K562 (cell line): ENCODE results near the gene RCOR1. TPM values are rescaled to one million over a fixed set of nuclear protein-coding genes. Genes with fewer than 3 reads are reported as not detected.

ENCODE experiments used
- ATAC-seq: fragments of 200-7000 bp; cut with Tn5 transposase; 3 replicates; pipeline ENCODE4 v1.9.1; 2020; ENCODE audit warnings: moderate library complexity
- BruUV-seq: library from RNA; stranded (reverse); fragments of 400-500 nt; replicated peaks from 2 replicates; lab custom pipeline; 2021; lab: Mats Ljungman, UMichigan
- CTCF ChIA-PET: fragments of 300-600 bp; formaldehyde crosslinking; extraction: SDS; loops from one replicate; lab custom pipeline; 2021; ENCODE audit warnings: low intra/inter-chr PET ratio; lab: Yijun Ruan, JAX
- POLR2A ChIA-PET: fragments of 300-600, 350-650 bp; sonication (Branson Sonifier 250); formaldehyde crosslinking; extraction: SDS; loops from one replicate; lab custom pipeline; 2021; ENCODE audit warnings: antibody characterized with exemption, inconsistent platforms; lab: Yijun Ruan, JAX
- DNase-seq, 4 experiments: peaks; one replicate each; pipeline versions ENCODE4 v3.0.0 to v3.0.0-alpha.2; 2011 to 2018; ENCODE audit warnings: low spot score in 3 of 4, mixed read lengths in 3 of 4; ENCODE audit errors: extremely low read depth in 1 of 4
- FAIRE-seq: peaks from 2 replicates; lab custom pipeline; 2011; peaks lifted over from hg19 to GRCh38; lab: Jason Lieb, UNC
- H2AFZ ChIP-seq: 2 replicates; pipeline ENCODE4 v1.6.0; 2011; ENCODE audit warnings: low read depth, low read length, control low read depth, inconsistent platforms
- H3K27ac ChIP-seq: fragments of 200-600 bp; 3 replicates; pipeline ENCODE4 v1.8.0; 2011; ENCODE audit warnings: low read depth, mild to moderate bottlenecking, control low read depth, inconsistent platforms, low read length, moderate library complexity, mixed read lengths; ENCODE audit errors: extremely low read depth
- H3K27me3 ChIP-seq, 2 experiments: fragments of 300-600 bp in 1 of 2; 2 replicates in 1 of 2; 3 replicates in 1 of 2; pipeline versions ENCODE4 v1.6.0 to v1.8.0; 2011; ENCODE audit warnings: inconsistent platforms in 2 of 2, low read length in 2 of 2, mild to moderate bottlenecking in 1 of 2, mixed read lengths in 1 of 2, moderate library complexity in 1 of 2; ENCODE audit not compliant: control insufficient read depth in 2 of 2, insufficient read depth in 2 of 2
- H3K36me3 ChIP-seq: fragments of 300-600 bp; 3 replicates; pipeline ENCODE4 v1.8.0; 2011; ENCODE audit warnings: mild to moderate bottlenecking, low read length, inconsistent platforms; ENCODE audit not compliant: control insufficient read depth, insufficient read depth
- H3K4me1 ChIP-seq, 2 experiments: fragments of 200-600 bp in 1 of 2; replicated peaks in 1 of 2; 2 replicates in 1 of 2; 3 replicates in 1 of 2; pipeline versions ENCODE4 v1.5.1 to v1.8.0; 2011; ENCODE audit warnings: inconsistent platforms in 2 of 2, low read length in 2 of 2, mild to moderate bottlenecking in 1 of 2, mixed read lengths in 1 of 2, moderate library complexity in 1 of 2; ENCODE audit not compliant: control insufficient read depth in 2 of 2, insufficient read depth in 2 of 2
- H3K4me2 ChIP-seq: 2 replicates; pipeline ENCODE4 v1.6.1; 2011; ENCODE audit warnings: low read length, control low read depth, inconsistent platforms, mixed read lengths; ENCODE audit not compliant: insufficient read depth
- H3K4me3 ChIP-seq: fragments of 200-600 bp; sonication (generic), shearing (Covaris generic); 2 replicates; pipeline ENCODE4 v1.5.1; 2016; ENCODE audit warnings: control low read depth, inconsistent platforms
- H3K79me2 ChIP-seq: fragments of 200-600 bp; 3 replicates; pipeline ENCODE4 v1.8.0; 2011; ENCODE audit warnings: low read length, inconsistent platforms; ENCODE audit not compliant: control insufficient read depth, insufficient read depth
- H3K9ac ChIP-seq, 2 experiments: 2 replicates each; pipeline versions ENCODE4 v1.6.0 to v1.6.1; 2011; ENCODE audit warnings: low read depth in 2 of 2, low read length in 2 of 2, control low read depth in 1 of 2, inconsistent platforms in 1 of 2, mild to moderate bottlenecking in 1 of 2, mixed read lengths in 1 of 2; ENCODE audit not compliant: insufficient read depth in 1 of 2
- H3K9me1 ChIP-seq: one replicate; pipeline ENCODE4 v1.6.0; 2011; ENCODE audit warnings: inconsistent platforms, mild to moderate bottlenecking, low read length, moderate library complexity; ENCODE audit not compliant: control insufficient read depth, insufficient read depth
- H3K9me3 ChIP-seq: replicated peaks from 2 replicates; pipeline ENCODE4 v1.5.1; 2011; ENCODE audit warnings: low read depth, low read length, inconsistent platforms; ENCODE audit not compliant: control insufficient read depth, insufficient read depth
- H4K20me1 ChIP-seq: replicated peaks from 2 replicates; pipeline ENCODE4 v1.6.1; 2011; ENCODE audit warnings: low read length, inconsistent platforms, mixed read lengths; ENCODE audit not compliant: control insufficient read depth, insufficient read depth
- CHAMP1 ChIP-seq: fragments of 450-650 bp; IDR thresholded peaks from 2 replicates; pipeline ENCODE4 v1.6.1; 2016; ENCODE audit warnings: mild to moderate bottlenecking
- CREB1 ChIP-seq, 2 experiments: sonication (generic) in 1 of 2; formaldehyde crosslinking in 1 of 2; IDR thresholded peaks; 2 replicates each; pipeline versions ENCODE4 v1.6.1 to v1.8.0; 2012 to 2022; ENCODE audit warnings: inconsistent platforms in 1 of 2, mild to moderate bottlenecking in 1 of 2, missing genetic modification reagents in 1 of 2, moderate library complexity in 1 of 2
- HBP1 ChIP-seq: fragments of 450-650 bp; formaldehyde crosslinking; IDR thresholded peaks from 2 replicates; pipeline ENCODE4 v1.4.0; 2022; ENCODE audit warnings: missing genetic modification characterization
- HES1 ChIP-seq: fragments of 450-650 bp; IDR thresholded peaks from 2 replicates; pipeline ENCODE4 v1.6.1; 2016; ENCODE audit warnings: low read depth, mild to moderate bottlenecking, moderate library complexity
- ILK ChIP-seq: fragments of 450-650 bp; IDR thresholded peaks from 2 replicates; pipeline ENCODE4 v1.6.1; 2016; ENCODE audit warnings: missing genetic modification characterization, low read depth, mild to moderate bottlenecking, missing compliant biosample characterization, moderate library complexity, borderline replicate concordance
- MNT ChIP-seq, 2 experiments: fragments of 450-650 bp; conservative IDR thresholded peaks; 2 replicates each; pipeline ENCODE4 v1.6.1; 2017; ENCODE audit warnings: mild to moderate bottlenecking in 2 of 2, moderate library complexity in 2 of 2
- PPARD ChIP-seq: fragments of 250-450 bp; sonication (Bioruptor Pico); IDR thresholded peaks from 2 replicates; pipeline ENCODE4 v1.8.0; 2022; ENCODE audit warnings: inconsistent platforms, mild to moderate bottlenecking, moderate library complexity
- SAP30 ChIP-seq: fragments of 200-600 bp; sonication (generic); IDR thresholded peaks from 2 replicates; pipeline ENCODE4 v1.6.1; 2012; ENCODE audit warnings: borderline replicate concordance, low read depth, mild to moderate bottlenecking, moderate library complexity, low read length, control low read depth, inconsistent platforms; ENCODE audit not compliant: insufficient read depth, poor library complexity, severe bottlenecking
- ZBTB9 ChIP-seq: fragments of 450-650 bp; formaldehyde crosslinking; IDR thresholded peaks from 2 replicates; pipeline ENCODE4 v1.4.0; 2020; ENCODE audit warnings: mild to moderate bottlenecking, moderate library complexity
- ZNF197 ChIP-seq: fragments of 200-800 bp; sonication (Bioruptor generic); IDR thresholded peaks from 2 replicates; pipeline ENCODE4 v1.6.1; 2016; ENCODE audit warnings: low read depth, missing genetic modification characterization, missing compliant biosample characterization
- ZNF24 ChIP-seq: fragments of 450-650 bp; IDR thresholded peaks from 2 replicates; pipeline ENCODE4 v1.6.1; 2016
- WGBS: fragments of 100-300 bp; shearing (Covaris generic); methylation state at CpG from one replicate; pipeline ENCODE4 v1.1.6; 2016; ENCODE audit warnings: low coverage, mixed read lengths; ENCODE audit not compliant: insufficient coverage; ENCODE audit errors: missing lambda C conversion rate; 5-methylcytosine and 5-hydroxymethylcytosine counted together
- in situ Hi-C: fragments of 300-500 bp; cut with MboI; formaldehyde crosslinking; loops from 4 replicates; pipeline ENCODE4 v1.15.0; 2018; ENCODE audit warnings: inconsistent platforms, mixed read lengths
- intact Hi-C: fragments of 100-400 bp; cut with micrococcal nuclease; formaldehyde crosslinking; loops from 2 replicates; pipeline ENCODE4 v1.14.2; 2022
- polyA plus RNA-seq, 8 experiments: library from polyadenylated mRNA; depleted of rRNA in 4 of 8; stranded (reverse) in 5 of 8; unstranded in 3 of 8; fragments of >200 nt; fragmentation: Nextera tagmentation in 2 of 8; fragmentation: Illumina TruSeq in 1 of 8; extraction: Ambion mirVana in 2 of 8; extraction: Trizol in 1 of 8; gene quantifications; 2 replicates each; pipeline versions ENCODE4 v1.2.1 to v1.2.3, GENCODE V29; 2011 to 2014; ENCODE audit warnings: inconsistent platforms in 1 of 8, missing spikeins in 1 of 8
- total RNA-seq, 7 experiments: library from RNA; depleted of rRNA in 6 of 7; stranded (reverse); fragments of >200 nt in 6 of 7; fragmentation: Illumina TruSeq in 2 of 7; extraction: Trizol in 2 of 7; gene quantifications; 2 replicates each; pipeline versions ENCODE4 v1.2.1 to v1.2.3, GENCODE V29; 2011 to 2021; ENCODE audit warnings: low replicate concordance in 1 of 7

RCOR1 gene
- total and polyA plus RNA-seq, 9 of the 15 experiments (the other 6 are each of a cell fraction or from before 2014, with no cell fraction given), result 8.5 to 47.9 (median 20.9) TPM

- CTCF ChIA-PET, result no interaction called here
- no peaks in the 10 kb centered on the region for H3K9me1 ChIP-seq
- H3K27me3 ChIP-seq, result no peaks in the 10 kb centered on the region
- DNase-seq (no peak), FAIRE-seq (no peak), ATAC-seq (no peak)
- peaks cover 99% of the 10 kb centered on the region for H3K79me2 ChIP-seq
- 84% methylated on average over 4 of the region's 4 CpGs for WGBS
- in situ Hi-C loops (no loop called here), intact Hi-C loops (no loop called here)
- H3K27ac ChIP-seq, result no peak overlapping the region; the same call in 2 of the 3 replicates
- peaks cover 27% of the 10 kb centered on the region for H4K20me1 ChIP-seq
- no peak overlapping the region for H3K4me3 ChIP-seq
- H3K9ac ChIP-seq, result no peak overlapping the region
- H2AFZ ChIP-seq, result no peak overlapping the region
- POLR2A ChIA-PET, result interaction anchor here (0.8 to 1.2 kb wide), 3 partner anchors 11 to 14 kb away, joined by 3 to 5 read pairs (median 4); no protein-coding TSS in a partner anchor
- H3K4me2 ChIP-seq, result no peak overlapping the region
- H3K36me3 ChIP-seq, result peaks cover 42% of the 10 kb centered on the region; the same call in 2 of the 3 replicates
- H3K4me1 ChIP-seq, result peaks cover 0 to 4% of the 10 kb centered on the region in 2 experiments; a peak in 2 of 5 replicates
- BruUV-seq, result no TSS peak
- TF ChIP-seq ZBTB9 (CRISPR knock-in tag), result no peak
- no peak for TF ChIP-seq ZNF24
- TF ChIP-seq SAP30, result no peak
- TF ChIP-seq ILK (tag), result no peak
- no peak for TF ChIP-seq MNT (conservative IDR thresholded peaks at IDR 0.05)
- no peak for TF ChIP-seq HES1
- no peak for TF ChIP-seq CHAMP1
- TF ChIP-seq PPARD (CRISPR knock-in tag), result no peak
- no peak for TF ChIP-seq ZNF197 (CRISPR knock-in tag)
- no peak for TF ChIP-seq HBP1 (CRISPR knock-in tag)
- no peak for TF ChIP-seq CREB1 (IDR thresholded peaks at IDR 0.05)
- TF ChIP-seq CREB1 (CRISPR knock-in tag; IDR thresholded peaks at IDR 0.05), result no peak
- H3K9me3 ChIP-seq, result no peaks in the 10 kb centered on the region
These were observed 15.6 kb downstream of the RCOR1 start for GRCh38 chr14:102608064-102608446.
